MM.1S (cell line): ENCODE results near the gene BDNF.

Source experiments
- DNase-seq: peaks from one replicate; pipeline ENCODE4 v3.0.0-alpha.2; 2015
- H2AFZ ChIP-seq: fragments of 300-600 bp; sonication (generic); 2 replicates; pipeline ENCODE4 v1.6.0; 2016; ENCODE audit warnings: antibody characterized with exemption, low read length
- H3F3A ChIP-seq: fragments of 300-600 bp; sonication (generic); 2 replicates; pipeline ENCODE4 v1.6.1; 2016; ENCODE audit warnings: mild to moderate bottlenecking, antibody characterized with exemption, low read length, moderate library complexity, mixed read lengths; ENCODE audit not compliant: insufficient read depth
- H3K27ac ChIP-seq: fragments of 300-600 bp; sonication (generic); 2 replicates; pipeline ENCODE4 v1.5.1; 2016; ENCODE audit warnings: mild to moderate bottlenecking, low read length
- H3K27me3 ChIP-seq: fragments of 300-600 bp; sonication (generic); replicated peaks from 2 replicates; pipeline ENCODE4 v1.6.0; 2016; ENCODE audit warnings: low read length; ENCODE audit not compliant: insufficient read depth
- H3K36me3 ChIP-seq: fragments of 300-600 bp; sonication (generic); replicated peaks from 2 replicates; pipeline ENCODE4 v1.6.1; 2016; ENCODE audit warnings: mild to moderate bottlenecking, low read length, mixed read lengths; ENCODE audit not compliant: insufficient read depth
- H3K4me1 ChIP-seq: fragments of 300-600 bp; sonication (generic); 2 replicates; pipeline ENCODE4 v1.6.1; 2016; ENCODE audit warnings: low read length, mixed read lengths
- H3K4me2 ChIP-seq: fragments of 300-600 bp; sonication (generic); 2 replicates; pipeline ENCODE4 v1.6.0; 2016; ENCODE audit warnings: low read depth, low read length
- H3K4me3 ChIP-seq: fragments of 300-600 bp; sonication (generic); 2 replicates; pipeline ENCODE4 v1.5.1; 2016; ENCODE audit warnings: low read length, mixed read lengths
- H3K79me2 ChIP-seq: fragments of 300-600 bp; sonication (generic); 2 replicates; pipeline ENCODE4 v1.6.1; 2016; ENCODE audit warnings: mixed run types, low read length, mixed read lengths
- H3K9ac ChIP-seq: fragments of 300-600 bp; sonication (generic); 2 replicates; pipeline ENCODE4 v1.6.1; 2016; ENCODE audit warnings: low read length, mixed read lengths
- H3K9me2 ChIP-seq: fragments of 300-600 bp; sonication (generic); replicated peaks from 2 replicates; pipeline ENCODE4 v1.6.1; 2016; ENCODE audit warnings: mild to moderate bottlenecking, low read length, mixed read lengths; ENCODE audit not compliant: insufficient read depth
- H3K9me3 ChIP-seq: fragments of 300-600 bp; sonication (generic); replicated peaks from 2 replicates; pipeline ENCODE4 v1.6.1; 2016; ENCODE audit warnings: mild to moderate bottlenecking, low read length, mixed read lengths; ENCODE audit not compliant: insufficient read depth
- H4K20me1 ChIP-seq: fragments of 300-600 bp; sonication (generic); 2 replicates; pipeline ENCODE4 v1.6.1; 2016; ENCODE audit warnings: mild to moderate bottlenecking, low read length, moderate library complexity, mixed read lengths; ENCODE audit not compliant: insufficient read depth
- EZH2 ChIP-seq: fragments of 300-600 bp; sonication (generic); optimal IDR thresholded peaks from 2 replicates; pipeline ENCODE3; 2017; ENCODE audit warnings: low read depth, mild to moderate bottlenecking, antibody characterized with exemption, low read length, mixed read lengths
- EZH2phosphoT487 ChIP-seq: fragments of 300-600 bp; sonication (generic); IDR thresholded peaks from 2 replicates; pipeline ENCODE4 v1.6.1; 2018; ENCODE audit warnings: antibody characterized with exemption, low read length
- TF ChIP-seq, protein P1 (sequence below): fragments of 300-600 bp; sonication (generic); IDR thresholded peaks from 2 replicates; pipeline ENCODE4 v1.5.1; 2016; ENCODE audit warnings: antibody characterized with exemption, low read length, mixed read lengths

The BDNF gene

DNA sequence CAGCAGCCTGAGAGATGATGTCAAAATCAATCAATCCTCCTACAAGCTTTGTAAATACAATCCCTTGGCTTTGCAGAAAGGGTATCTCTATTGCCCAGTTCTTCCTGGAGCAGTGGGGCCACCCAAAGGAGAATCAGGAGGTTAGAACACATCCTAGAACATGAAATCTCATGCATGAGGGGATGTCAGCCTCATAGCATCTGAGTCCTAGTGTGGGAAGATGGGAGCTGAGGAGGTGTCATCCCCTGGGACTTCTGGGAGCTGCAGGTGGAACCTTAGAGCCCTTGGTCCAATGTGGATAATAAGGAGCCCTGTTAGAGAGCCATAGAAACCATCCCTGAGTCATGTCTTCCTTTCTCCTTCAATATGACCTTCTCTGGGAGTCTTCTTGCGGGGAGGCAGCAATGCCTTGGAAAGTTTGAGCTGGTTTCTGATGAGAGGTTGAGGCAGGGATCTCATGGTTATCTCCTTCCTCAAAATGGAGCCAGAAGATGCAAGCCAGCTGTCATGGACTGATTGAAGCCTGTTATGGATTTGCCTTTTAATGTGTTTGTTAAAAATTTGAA is 74.8 kb downstream of the BDNF start:
- Histone ChIP-seq H2AFZ (no peak overlapping the region), H3F3A (no peaks in the 10 kb centered on the region), H3K4me2 (no peak overlapping the region), H3K27me3 (no peaks in the 10 kb centered on the region), H3K36me3 (no peaks in the 10 kb centered on the region), H3K9me2 (no peaks in the 10 kb centered on the region), H3K9ac (no peak overlapping the region), H3K4me3 (no peak overlapping the region), H3K79me2 (no peaks in the 10 kb centered on the region), H3K4me1 (no peaks in the 10 kb centered on the region), H3K9me3 (no peaks in the 10 kb centered on the region), H4K20me1 (no peaks in the 10 kb centered on the region), H3K27ac (no peak overlapping the region)
- DNase-seq, result no peak
- TF ChIP-seq EZH2phosphoT487 (no peak), EZH2 (no peak)
- TF ChIP-seq, protein P1, sequence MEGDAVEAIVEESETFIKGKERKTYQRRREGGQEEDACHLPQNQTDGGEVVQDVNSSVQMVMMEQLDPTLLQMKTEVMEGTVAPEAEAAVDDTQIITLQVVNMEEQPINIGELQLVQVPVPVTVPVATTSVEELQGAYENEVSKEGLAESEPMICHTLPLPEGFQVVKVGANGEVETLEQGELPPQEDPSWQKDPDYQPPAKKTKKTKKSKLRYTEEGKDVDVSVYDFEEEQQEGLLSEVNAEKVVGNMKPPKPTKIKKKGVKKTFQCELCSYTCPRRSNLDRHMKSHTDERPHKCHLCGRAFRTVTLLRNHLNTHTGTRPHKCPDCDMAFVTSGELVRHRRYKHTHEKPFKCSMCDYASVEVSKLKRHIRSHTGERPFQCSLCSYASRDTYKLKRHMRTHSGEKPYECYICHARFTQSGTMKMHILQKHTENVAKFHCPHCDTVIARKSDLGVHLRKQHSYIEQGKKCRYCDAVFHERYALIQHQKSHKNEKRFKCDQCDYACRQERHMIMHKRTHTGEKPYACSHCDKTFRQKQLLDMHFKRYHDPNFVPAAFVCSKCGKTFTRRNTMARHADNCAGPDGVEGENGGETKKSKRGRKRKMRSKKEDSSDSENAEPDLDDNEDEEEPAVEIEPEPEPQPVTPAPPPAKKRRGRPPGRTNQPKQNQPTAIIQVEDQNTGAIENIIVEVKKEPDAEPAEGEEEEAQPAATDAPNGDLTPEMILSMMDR, result no peak

DNA sequence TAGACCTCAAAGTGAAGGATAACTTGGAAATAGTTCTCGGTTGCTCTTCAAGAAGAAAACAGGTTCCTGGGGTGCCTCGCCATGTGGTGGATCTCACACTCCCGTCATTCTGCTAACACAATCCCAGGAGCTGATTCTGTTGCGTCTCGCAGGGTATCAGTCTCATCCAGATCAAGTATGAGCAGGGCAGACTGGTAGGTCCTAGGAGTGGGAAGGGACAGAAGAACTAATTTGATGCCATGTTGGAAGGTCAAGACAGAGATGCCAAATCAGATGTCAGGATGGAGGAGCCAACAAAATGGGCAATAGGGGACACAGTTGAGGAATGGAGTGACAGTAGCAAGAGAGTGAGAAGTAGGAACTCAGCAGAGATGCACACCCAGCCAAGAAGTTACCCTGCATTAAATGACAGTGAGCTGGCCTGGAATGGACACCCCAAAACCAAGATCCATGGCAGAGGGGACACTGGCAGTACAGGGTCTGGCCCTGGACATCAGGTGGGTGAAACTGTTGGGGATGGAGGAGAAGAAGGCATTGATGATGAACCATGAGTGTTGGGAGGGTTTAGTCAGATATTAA is 76.2 kb downstream of the BDNF start:
- no peak overlapping the region for H3K27ac ChIP-seq
- H3F3A ChIP-seq, result no peaks in the 10 kb centered on the region
- no peaks in the 10 kb centered on the region for H3K27me3 ChIP-seq
- no peaks in the 10 kb centered on the region for H3K9me3 ChIP-seq
- no peak for DNase-seq
- no peaks in the 10 kb centered on the region for H4K20me1 ChIP-seq
- no peaks in the 10 kb centered on the region for H3K4me1 ChIP-seq
- no peak overlapping the region for H3K4me2 ChIP-seq
- H3K9ac ChIP-seq, result no peak overlapping the region
- TF ChIP-seq EZH2phosphoT487 (no peak), EZH2 (no peak)
- TF ChIP-seq, protein P1, result no peak
- H3K9me2 ChIP-seq, result no peaks in the 10 kb centered on the region
- H3K36me3 ChIP-seq, result no peaks in the 10 kb centered on the region
- H3K4me3 ChIP-seq, result no peak overlapping the region
- no peaks in the 10 kb centered on the region for H3K79me2 ChIP-seq
- no peak overlapping the region for H2AFZ ChIP-seq

DNA sequence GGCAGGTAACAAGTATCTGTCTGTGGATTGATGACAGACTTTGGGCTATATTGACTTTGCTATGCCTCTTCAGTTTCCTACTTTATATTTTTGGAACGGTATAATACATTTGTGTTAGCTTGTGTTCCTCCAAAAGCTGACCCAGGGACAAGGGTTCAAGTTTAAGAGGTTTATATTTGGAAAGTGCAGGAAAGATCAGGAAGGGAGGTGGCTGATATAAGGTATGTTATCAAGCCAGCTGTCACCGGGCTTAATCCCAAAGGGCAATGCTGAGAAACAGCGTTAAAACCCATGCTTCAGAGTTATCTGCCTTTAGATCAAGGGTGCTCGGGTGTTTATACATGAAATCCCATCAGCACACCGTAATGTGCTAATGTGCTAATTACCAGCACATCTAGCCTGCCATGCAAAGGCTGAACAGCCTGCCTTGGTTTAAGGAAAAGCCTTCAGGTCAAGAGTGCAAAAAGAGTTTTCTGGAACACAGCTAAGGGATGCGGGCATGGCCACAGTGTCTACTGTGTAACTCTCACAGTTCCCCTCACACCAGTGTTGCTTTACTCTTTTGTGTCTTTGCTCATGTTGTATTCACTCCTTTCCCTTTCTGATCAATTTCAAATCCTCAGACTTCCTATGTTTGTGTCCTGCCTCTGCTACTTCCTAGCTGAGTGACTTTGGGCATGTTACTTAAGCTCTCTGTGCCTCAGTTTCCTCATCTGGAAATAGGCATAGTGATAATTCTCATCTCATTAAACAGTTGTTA is 77.5 kb downstream of the BDNF start:
- Histone ChIP-seq H3K4me1 (no peaks in the 10 kb centered on the region), H2AFZ (no peak overlapping the region), H3K4me3 (no peak overlapping the region), H3K27me3 (no peaks in the 10 kb centered on the region), H3K4me2 (no peak overlapping the region), H3K9me2 (no peaks in the 10 kb centered on the region), H3K9ac (no peak overlapping the region), H4K20me1 (no peaks in the 10 kb centered on the region), H3K36me3 (no peaks in the 10 kb centered on the region), H3K79me2 (no peaks in the 10 kb centered on the region), H3F3A (no peaks in the 10 kb centered on the region), H3K27ac (no peak overlapping the region), H3K9me3 (no peaks in the 10 kb centered on the region)
- no peak for DNase-seq
- no peak for TF ChIP-seq EZH2phosphoT487
- TF ChIP-seq EZH2, result no peak
- TF ChIP-seq, protein P1, result no peak
